ENCODE measurements around the gene CAMTA2. TPM values are rescaled to one million over a fixed set of nuclear protein-coding genes. Genes with fewer than 3 reads are reported as not detected.

The CAMTA2 gene
- total and polyA plus RNA-seq, 9 of the 15 experiments (the other 6 are each of a cell fraction or from before 2014, with no cell fraction given), result 0.24 to 25.1 (median 6.3) TPM

DNA sequence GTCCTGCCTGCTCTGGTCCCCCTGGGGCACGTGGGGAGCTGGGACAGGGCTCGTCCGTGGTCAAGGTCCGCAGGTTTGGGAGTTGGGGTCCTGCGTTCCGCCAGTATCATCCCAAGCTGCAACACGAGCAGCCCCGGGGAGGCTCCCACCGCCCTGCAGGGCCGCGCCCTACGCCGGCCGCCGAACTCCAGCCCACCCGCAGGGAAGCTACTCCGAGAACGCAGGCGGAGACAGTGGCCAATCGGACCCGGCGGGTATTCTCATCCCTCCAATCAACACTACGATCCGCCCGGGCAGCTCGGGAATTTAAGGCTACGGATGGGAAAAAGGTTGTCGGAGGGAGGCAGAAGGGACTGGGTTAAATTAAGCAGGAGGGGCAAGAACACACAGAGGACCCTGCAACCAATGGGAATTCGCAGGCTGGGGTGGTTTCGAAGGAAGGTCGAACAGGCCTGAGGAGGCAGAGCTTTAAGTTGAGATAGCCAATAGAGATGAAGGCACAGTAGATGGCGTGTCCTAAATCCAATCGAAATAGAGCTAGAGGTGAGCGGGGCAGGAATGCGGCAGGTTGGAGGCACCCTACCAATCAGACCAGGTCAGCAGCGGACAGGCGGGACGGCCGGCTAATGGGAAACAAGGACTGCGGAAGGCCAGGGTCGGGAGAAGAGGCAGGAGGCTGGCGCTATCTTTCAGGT lies 20.5 kb downstream of the CAMTA2 start (continued):
- TF ChIP-seq RERE (CRISPR knock-in tag; IDR thresholded peaks at IDR 0.05; ENCODE audit: borderline replicate concordance) (no peak), ID3 (CRISPR knock-in tag; IDR thresholded peaks at IDR 0.05) (no peak), ID3 (tag; IDR thresholded peaks at IDR 0.05) (peak; percentile 70; the same call in 1 of the 2 replicates), ATF1 (CRISPR knock-in tag; IDR thresholded peaks at IDR 0.05) (no peak), ATF1 (tag; IDR thresholded peaks at IDR 0.05) (peak; percentile 81), SP2 (IDR thresholded peaks at IDR 0.05; ENCODE audit: extremely low read depth, low read depth, low read length, poor library complexity, severe bottlenecking) (peak; percentile 94), TBP (optimal IDR thresholded peaks at IDR 0.05; ENCODE audit: low read depth, low read length) (peak; percentile 45), VEZF1 (CRISPR knock-in tag; IDR thresholded peaks at IDR 0.05) (peak; percentile 36), SMARCE1 (IDR thresholded peaks at IDR 0.05) (no peak)
- TF ChIP-seq, protein P1, sequence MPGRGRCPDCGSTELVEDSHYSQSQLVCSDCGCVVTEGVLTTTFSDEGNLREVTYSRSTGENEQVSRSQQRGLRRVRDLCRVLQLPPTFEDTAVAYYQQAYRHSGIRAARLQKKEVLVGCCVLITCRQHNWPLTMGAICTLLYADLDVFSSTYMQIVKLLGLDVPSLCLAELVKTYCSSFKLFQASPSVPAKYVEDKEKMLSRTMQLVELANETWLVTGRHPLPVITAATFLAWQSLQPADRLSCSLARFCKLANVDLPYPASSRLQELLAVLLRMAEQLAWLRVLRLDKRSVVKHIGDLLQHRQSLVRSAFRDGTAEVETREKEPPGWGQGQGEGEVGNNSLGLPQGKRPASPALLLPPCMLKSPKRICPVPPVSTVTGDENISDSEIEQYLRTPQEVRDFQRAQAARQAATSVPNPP (IDR thresholded peaks at IDR 0.05; ENCODE audit: borderline replicate concordance, insufficient read depth, insufficient read length), result no peak
- TF ChIP-seq, protein P2, sequence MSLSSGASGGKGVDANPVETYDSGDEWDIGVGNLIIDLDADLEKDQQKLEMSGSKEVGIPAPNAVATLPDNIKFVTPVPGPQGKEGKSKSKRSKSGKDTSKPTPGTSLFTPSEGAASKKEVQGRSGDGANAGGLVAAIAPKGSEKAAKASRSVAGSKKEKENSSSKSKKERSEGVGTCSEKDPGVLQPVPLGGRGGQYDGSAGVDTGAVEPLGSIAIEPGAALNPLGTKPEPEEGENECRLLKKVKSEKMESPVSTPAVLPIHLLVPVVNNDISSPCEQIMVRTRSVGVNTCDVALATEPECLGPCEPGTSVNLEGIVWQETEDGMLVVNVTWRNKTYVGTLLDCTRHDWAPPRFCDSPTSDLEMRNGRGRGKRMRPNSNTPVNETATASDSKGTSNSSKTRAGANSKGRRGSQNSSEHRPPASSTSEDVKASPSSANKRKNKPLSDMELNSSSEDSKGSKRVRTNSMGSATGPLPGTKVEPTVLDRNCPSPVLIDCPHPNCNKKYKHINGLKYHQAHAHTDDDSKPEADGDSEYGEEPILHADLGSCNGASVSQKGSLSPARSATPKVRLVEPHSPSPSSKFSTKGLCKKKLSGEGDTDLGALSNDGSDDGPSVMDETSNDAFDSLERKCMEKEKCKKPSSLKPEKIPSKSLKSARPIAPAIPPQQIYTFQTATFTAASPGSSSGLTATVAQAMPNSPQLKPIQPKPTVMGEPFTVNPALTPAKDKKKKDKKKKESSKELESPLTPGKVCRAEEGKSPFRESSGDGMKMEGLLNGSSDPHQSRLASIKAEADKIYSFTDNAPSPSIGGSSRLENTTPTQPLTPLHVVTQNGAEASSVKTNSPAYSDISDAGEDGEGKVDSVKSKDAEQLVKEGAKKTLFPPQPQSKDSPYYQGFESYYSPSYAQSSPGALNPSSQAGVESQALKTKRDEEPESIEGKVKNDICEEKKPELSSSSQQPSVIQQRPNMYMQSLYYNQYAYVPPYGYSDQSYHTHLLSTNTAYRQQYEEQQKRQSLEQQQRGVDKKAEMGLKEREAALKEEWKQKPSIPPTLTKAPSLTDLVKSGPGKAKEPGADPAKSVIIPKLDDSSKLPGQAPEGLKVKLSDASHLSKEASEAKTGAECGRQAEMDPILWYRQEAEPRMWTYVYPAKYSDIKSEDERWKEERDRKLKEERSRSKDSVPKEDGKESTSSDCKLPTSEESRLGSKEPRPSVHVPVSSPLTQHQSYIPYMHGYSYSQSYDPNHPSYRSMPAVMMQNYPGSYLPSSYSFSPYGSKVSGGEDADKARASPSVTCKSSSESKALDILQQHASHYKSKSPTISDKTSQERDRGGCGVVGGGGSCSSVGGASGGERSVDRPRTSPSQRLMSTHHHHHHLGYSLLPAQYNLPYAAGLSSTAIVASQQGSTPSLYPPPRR (CRISPR knock-in tag; IDR thresholded peaks at IDR 0.05; ENCODE audit: borderline replicate concordance), result no peak
